ENCODE measurements around the gene FCGR2B. TPM values are rescaled to one million over a fixed set of nuclear protein-coding genes. Genes with fewer than 3 reads are reported as not detected.
"Not testable (repeated sequence)": the region's sequence is repeated elsewhere in the genome, so short reads cannot be mapped to it uniquely, and the experiment has no call there.

FCGR2B gene
- total RNA-seq, 2 donors from 2014 or later = 1.9 to 5.7 TPM

GRCh38 chr1:161688946-161689345 is 26.0 kb downstream of the FCGR2B start:
- WGBS = 75% methylated on average over 3 of the region's 3 CpGs

GRCh38 chr1:161691846-161692245 is 28.9 kb downstream of the FCGR2B start:
- intact Hi-C loops (cut with DNase I) = no loop called here
- H3K9me3 ChIP-seq = no peaks in the 10 kb centered on the region
- TF ChIP-seq POLR2AphosphoS5 (IDR thresholded peaks at IDR 0.05) (no peak), POLR2A (IDR thresholded peaks at IDR 0.05) (no peak), CTCF (IDR thresholded peaks at IDR 0.05) (no peak)
- WGBS = 37% methylated on average over 3 of the region's 3 CpGs
- no peak overlapping the region for H3K4me3 ChIP-seq
- no peaks in the 10 kb centered on the region for H3K36me3 ChIP-seq
- peaks cover 4% of the 10 kb centered on the region for H3K27me3 ChIP-seq (replicated peaks; ENCODE audit: insufficient read depth)
- DNase-seq (ENCODE audit: low spot score) = no peak
- H3K4me1 ChIP-seq (replicated peaks) = no peaks in the 10 kb centered on the region
- no peak overlapping the region for H3K27ac ChIP-seq

More at GRCh38 chr1:161688946-161689345, 26.0 kb downstream of the FCGR2B start:
- DNase-seq (ENCODE audit: low spot score) = no peak
- Histone ChIP-seq H3K36me3 (no peaks in the 10 kb centered on the region), H3K4me3 (no peak overlapping the region), H3K27ac (no peak overlapping the region), H3K27me3 (replicated peaks; ENCODE audit: insufficient read depth) (peaks cover 4% of the 10 kb centered on the region), H3K9me3 (no peaks in the 10 kb centered on the region), H3K4me1 (replicated peaks) (no peaks in the 10 kb centered on the region)
- intact Hi-C loops (cut with DNase I) = no loop called here
- TF ChIP-seq CTCF (IDR thresholded peaks at IDR 0.05) = no peak

GRCh38 chr1:161693020-161693712 is 30.2 kb downstream of the FCGR2B start:
- H3K36me3 ChIP-seq; intact Hi-C loops (cut with DNase I); H3K4me1 ChIP-seq (replicated peaks); H3K27me3 ChIP-seq (replicated peaks; ENCODE audit: insufficient read depth); H3K4me3 ChIP-seq; H3K27ac ChIP-seq; DNase-seq (ENCODE audit: low spot score); H3K9me3 ChIP-seq: not testable (repeated sequence)
- 90% methylated on average over 13 of the region's 14 CpGs for WGBS

GRCh38 chr1:161698302-161698701 is 35.4 kb downstream of the FCGR2B start:
- H3K27ac ChIP-seq; H3K9me3 ChIP-seq; H3K27me3 ChIP-seq (replicated peaks; ENCODE audit: insufficient read depth); H3K4me1 ChIP-seq (replicated peaks); H3K36me3 ChIP-seq; DNase-seq (ENCODE audit: low spot score); H3K4me3 ChIP-seq; intact Hi-C loops (cut with DNase I): not testable (repeated sequence)
- WGBS = 67% methylated on average over 2 of the region's 2 CpGs

GRCh38 chr1:161702250-161702649 is 39.3 kb downstream of the FCGR2B start:
- H3K4me1 ChIP-seq (replicated peaks) = no peaks in the 10 kb centered on the region
- no peaks in the 10 kb centered on the region for H3K9me3 ChIP-seq
- intact Hi-C loops (cut with DNase I) = no loop called here
- no peaks in the 10 kb centered on the region for H3K36me3 ChIP-seq
- TF ChIP-seq CTCF (IDR thresholded peaks at IDR 0.05) (no peak), POLR2AphosphoS5 (IDR thresholded peaks at IDR 0.05) (no peak), POLR2A (IDR thresholded peaks at IDR 0.05) (no peak)
- no peak overlapping the region for H3K27ac ChIP-seq
- no peak for DNase-seq (ENCODE audit: low spot score)
- no peaks in the 10 kb centered on the region for H3K27me3 ChIP-seq (replicated peaks; ENCODE audit: insufficient read depth)
- WGBS = 60% methylated on average over 8 of the region's 8 CpGs
- no peak overlapping the region for H3K4me3 ChIP-seq

GRCh38 chr1:161705537-161705936 is 42.6 kb downstream of the FCGR2B start:
- H3K27me3 ChIP-seq (replicated peaks; ENCODE audit: insufficient read depth) = no peaks in the 10 kb centered on the region
- no peaks in the 10 kb centered on the region for H3K4me1 ChIP-seq (replicated peaks)
- DNase-seq (ENCODE audit: low spot score) = no peak
- no peaks in the 10 kb centered on the region for H3K9me3 ChIP-seq
- intact Hi-C loops (cut with DNase I) = no loop called here
- H3K36me3 ChIP-seq = no peaks in the 10 kb centered on the region
- H3K27ac ChIP-seq = no peak overlapping the region
- H3K4me3 ChIP-seq = no peak overlapping the region
- WGBS = 84% methylated on average over 4 of the region's 4 CpGs
- TF ChIP-seq POLR2AphosphoS5 (IDR thresholded peaks at IDR 0.05) (no peak), CTCF (IDR thresholded peaks at IDR 0.05) (no peak), POLR2A (IDR thresholded peaks at IDR 0.05) (no peak)
